GM23338 (cell line): ENCODE results near the gene HMGB4. TPM values are rescaled to one million over a fixed set of nuclear protein-coding genes. Genes with fewer than 3 reads are reported as not detected.

ENCODE experiments used
- ATAC-seq: fragments of 200-7000 bp; cut with Tn5 transposase; 3 replicates; pipeline ENCODE4 v1.9.1; 2020
- DNase-seq: peaks from one replicate; pipeline ENCODE4 v3.0.0-alpha.2; 2015; ENCODE audit warnings: low spot score
- H2AFZ ChIP-seq: fragments of 200-600 bp; sonication (generic); 2 replicates; pipeline ENCODE4 v1.8.0; 2016; ENCODE audit warnings: antibody characterized with exemption, mild to moderate bottlenecking, moderate library complexity
- H3F3A ChIP-seq: fragments of 200-600 bp; sonication (generic); replicated peaks from 2 replicates; pipeline ENCODE4 v1.8.0; 2017; ENCODE audit warnings: antibody characterized with exemption, mixed run types, low read depth
- H3K27ac ChIP-seq: fragments of 200-600 bp; sonication (generic); 2 replicates; pipeline ENCODE4 v1.6.1; 2016; ENCODE audit warnings: low read depth
- H3K27me3 ChIP-seq: fragments of 200-600 bp; sonication (generic); 2 replicates; pipeline ENCODE4 v1.8.0; 2016; ENCODE audit warnings: mild to moderate bottlenecking, mixed run types, moderate library complexity; ENCODE audit not compliant: insufficient read depth
- H3K36me3 ChIP-seq: fragments of 200-600 bp; sonication (generic); 2 replicates; pipeline ENCODE4 v1.8.0; 2016; ENCODE audit warnings: mild to moderate bottlenecking; ENCODE audit not compliant: insufficient read depth
- H3K4me1 ChIP-seq: fragments of 200-600 bp; sonication (generic); 2 replicates; pipeline ENCODE4 v1.8.0; 2016; ENCODE audit warnings: mild to moderate bottlenecking, moderate library complexity; ENCODE audit not compliant: insufficient read depth
- H3K4me2 ChIP-seq: fragments of 200-600 bp; sonication (generic); 2 replicates; pipeline ENCODE4 v1.7.1; 2017; ENCODE audit warnings: mixed run types
- H3K4me3 ChIP-seq: fragments of 200-600 bp; sonication (generic); 2 replicates; pipeline ENCODE4 v1.6.1; 2016; ENCODE audit warnings: mixed run types
- H3K79me2 ChIP-seq: fragments of 200-600 bp; sonication (generic); replicated peaks from 2 replicates; pipeline ENCODE4 v1.8.0; 2017; ENCODE audit warnings: mild to moderate bottlenecking; ENCODE audit not compliant: insufficient read depth
- H3K9me2 ChIP-seq: fragments of 200-600 bp; sonication (generic); 2 replicates; pipeline ENCODE4 v1.8.0; 2017; ENCODE audit not compliant: insufficient read depth
- H4K20me1 ChIP-seq: fragments of 200-600 bp; sonication (generic); replicated peaks from 2 replicates; pipeline ENCODE4 v1.8.0; 2017; ENCODE audit warnings: mild to moderate bottlenecking; ENCODE audit not compliant: insufficient read depth
- H3K27ac Mint-ChIP-seq: 2 replicates; pipeline ENCODE4 v1.8.0; 2020; ENCODE audit warnings: inconsistent platforms, mild to moderate bottlenecking, moderate library complexity, mixed read lengths
- H3K27me3 Mint-ChIP-seq: 3 replicates; pipeline ENCODE4 v1.8.0; 2022; ENCODE audit warnings: low read depth, mild to moderate bottlenecking, moderate library complexity, mixed read lengths, inconsistent platforms; ENCODE audit not compliant: insufficient read depth, poor library complexity
- H3K36me3 Mint-ChIP-seq: 3 replicates; pipeline ENCODE4 v1.8.0; 2021; ENCODE audit warnings: low read depth, mild to moderate bottlenecking, inconsistent platforms, moderate library complexity, mixed read lengths
- H3K4me1 Mint-ChIP-seq: 3 replicates; pipeline ENCODE4 v1.8.0; 2020; ENCODE audit warnings: mild to moderate bottlenecking, inconsistent platforms, mixed read lengths
- H3K4me3 Mint-ChIP-seq: 3 replicates; pipeline ENCODE4 v1.8.0; 2021; ENCODE audit warnings: moderate library complexity, mild to moderate bottlenecking, inconsistent platforms, mixed read lengths
- H3K9me3 Mint-ChIP-seq: 3 replicates; pipeline ENCODE4 v1.8.0; 2020; ENCODE audit warnings: moderate library complexity, mild to moderate bottlenecking, inconsistent platforms, mixed read lengths
- CREB1 ChIP-seq: fragments of 250-450 bp; sonication (Bioruptor Pico); IDR thresholded peaks from 2 replicates; pipeline ENCODE4 v1.5.0; 2020; ENCODE audit warnings: low read depth, mild to moderate bottlenecking, moderate library complexity
- EZH2 ChIP-seq: fragments of 200-600 bp; sonication (generic); IDR thresholded peaks from one replicate; pipeline ENCODE4 v1.8.0; 2017; ENCODE audit warnings: antibody characterized with exemption, mild to moderate bottlenecking, low read depth; ENCODE audit not compliant: unreplicated experiment
- EZH2phosphoT487 ChIP-seq: fragments of 200-600 bp; sonication (generic); IDR thresholded peaks from one replicate; pipeline ENCODE4 v1.8.1; 2018; ENCODE audit warnings: antibody characterized with exemption; ENCODE audit not compliant: unreplicated experiment
- JUNB ChIP-seq: IDR thresholded peaks from one replicate; pipeline ENCODE4 v1.6.1; 2016; ENCODE audit warnings: antibody characterized with exemption; ENCODE audit not compliant: unreplicated experiment
- NANOG ChIP-seq: IDR thresholded peaks from 2 replicates; pipeline ENCODE4 v1.6.1; 2016; ENCODE audit warnings: antibody characterized with exemption, borderline replicate concordance
- POLR2AphosphoS5 ChIP-seq: IDR thresholded peaks from 2 replicates; pipeline ENCODE4 v1.6.1; 2016; ENCODE audit warnings: antibody characterized with exemption, low read depth
- STAT1 ChIP-seq: IDR thresholded peaks from one replicate; pipeline ENCODE4 v1.6.1; 2016; ENCODE audit warnings: antibody characterized with exemption; ENCODE audit not compliant: unreplicated experiment
- ZNF114 ChIP-seq: fragments of 250-450 bp; sonication (Bioruptor Pico); IDR thresholded peaks from 2 replicates; pipeline ENCODE4 v1.5.0; 2020; ENCODE audit warnings: mild to moderate bottlenecking, moderate library complexity
- ZNF331 ChIP-seq: fragments of 250-450 bp; sonication (Bioruptor Pico); IDR thresholded peaks from 2 replicates; pipeline ENCODE4 v1.5.0; 2020; ENCODE audit warnings: low read depth, mild to moderate bottlenecking, moderate library complexity
- polyA plus RNA-seq: library from polyadenylated mRNA; unstranded; fragments of >200 nt; fragmentation: Nextera tagmentation; extraction: Ambion mirVana; gene quantifications from 2 replicates; pipeline ENCODE4 v1.2.1, GENCODE V29; 2016
- total RNA-seq: library from RNA; depleted of rRNA; stranded (reverse); fragments of >200 nt; shearing (Covaris generic); gene quantifications from 2 replicates; pipeline ENCODE4 v1.2.3, GENCODE V29; 2014
- TF ChIP-seq, protein P1 (sequence below): IDR thresholded peaks from 2 replicates; pipeline ENCODE4 v1.6.1; 2016; ENCODE audit warnings: antibody characterized with exemption
- TF ChIP-seq, protein P2 (sequence below): fragments of 250-450 bp; sonication (Bioruptor Pico); IDR thresholded peaks from 2 replicates; pipeline ENCODE4 v1.5.0; 2020; ENCODE audit warnings: mild to moderate bottlenecking, moderate library complexity
- TF ChIP-seq, protein P3 (sequence below): IDR thresholded peaks from one replicate; pipeline ENCODE4 v1.6.1; 2018; ENCODE audit warnings: antibody characterized with exemption; ENCODE audit not compliant: unreplicated experiment
- TF ChIP-seq, protein P4 (sequence below), 2 experiments: fragments of 200-600 bp in 1 of 2; sonication (generic) in 1 of 2; conservative IDR thresholded peaks; 2 replicates each; pipeline versions ENCODE4 v1.5.1 to v1.6.1; 2016 to 2017; ENCODE audit warnings: antibody characterized with exemption in 2 of 2, low read depth in 2 of 2, mild to moderate bottlenecking in 2 of 2, moderate library complexity in 1 of 2

The HMGB4 gene
- total and polyA plus RNA-seq, 2 experiments from 2014 or later: not detected

DNA sequence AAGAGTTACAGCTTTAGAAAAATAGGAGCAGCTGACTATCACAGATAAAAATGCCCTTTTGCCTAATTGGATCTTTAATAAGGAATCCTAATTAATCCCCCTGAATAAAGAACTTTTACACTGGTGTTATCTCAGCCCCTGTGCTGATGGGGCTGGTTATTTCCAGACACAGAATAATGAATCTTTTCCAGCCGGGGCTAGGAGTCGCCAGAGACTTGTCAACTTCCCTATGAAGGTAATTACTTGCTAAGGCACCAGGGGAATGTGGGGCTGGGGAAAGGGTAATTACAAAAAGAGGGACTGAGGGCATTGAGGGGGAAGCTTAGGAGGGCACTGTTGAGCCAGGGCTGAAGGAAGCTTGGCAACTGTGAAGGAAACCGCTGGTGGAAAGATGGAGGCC is 34.5 kb downstream of the HMGB4 start:
- H3K4me3 ChIP-seq: no peak overlapping the region
- H3K4me3 Mint-ChIP-seq: no peak overlapping the region
- no peak overlapping the region for H3K27ac ChIP-seq
- ATAC-seq: no peak
- H4K20me1 ChIP-seq: no peaks in the 10 kb centered on the region; the same call in 1 of the 2 replicates
- no peak overlapping the region for H3K4me2 ChIP-seq
- no peaks in the 10 kb centered on the region for H3F3A ChIP-seq
- H3K9me3 Mint-ChIP-seq: no peaks in the 10 kb centered on the region
- no peak overlapping the region for H2AFZ ChIP-seq
- no peak overlapping the region for H3K27ac Mint-ChIP-seq
- TF ChIP-seq POLR2AphosphoS5 (no peak), ZNF331 (no peak), EZH2 (no peak), CREB1 (CRISPR knock-in tag) (no peak), JUNB (no peak), STAT1 (no peak), ZNF114 (no peak), EZH2phosphoT487 (no peak), NANOG (no peak)
- TF ChIP-seq, protein P1, sequence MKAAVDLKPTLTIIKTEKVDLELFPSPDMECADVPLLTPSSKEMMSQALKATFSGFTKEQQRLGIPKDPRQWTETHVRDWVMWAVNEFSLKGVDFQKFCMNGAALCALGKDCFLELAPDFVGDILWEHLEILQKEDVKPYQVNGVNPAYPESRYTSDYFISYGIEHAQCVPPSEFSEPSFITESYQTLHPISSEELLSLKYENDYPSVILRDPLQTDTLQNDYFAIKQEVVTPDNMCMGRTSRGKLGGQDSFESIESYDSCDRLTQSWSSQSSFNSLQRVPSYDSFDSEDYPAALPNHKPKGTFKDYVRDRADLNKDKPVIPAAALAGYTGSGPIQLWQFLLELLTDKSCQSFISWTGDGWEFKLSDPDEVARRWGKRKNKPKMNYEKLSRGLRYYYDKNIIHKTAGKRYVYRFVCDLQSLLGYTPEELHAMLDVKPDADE: no peak
- TF ChIP-seq, protein P2, sequence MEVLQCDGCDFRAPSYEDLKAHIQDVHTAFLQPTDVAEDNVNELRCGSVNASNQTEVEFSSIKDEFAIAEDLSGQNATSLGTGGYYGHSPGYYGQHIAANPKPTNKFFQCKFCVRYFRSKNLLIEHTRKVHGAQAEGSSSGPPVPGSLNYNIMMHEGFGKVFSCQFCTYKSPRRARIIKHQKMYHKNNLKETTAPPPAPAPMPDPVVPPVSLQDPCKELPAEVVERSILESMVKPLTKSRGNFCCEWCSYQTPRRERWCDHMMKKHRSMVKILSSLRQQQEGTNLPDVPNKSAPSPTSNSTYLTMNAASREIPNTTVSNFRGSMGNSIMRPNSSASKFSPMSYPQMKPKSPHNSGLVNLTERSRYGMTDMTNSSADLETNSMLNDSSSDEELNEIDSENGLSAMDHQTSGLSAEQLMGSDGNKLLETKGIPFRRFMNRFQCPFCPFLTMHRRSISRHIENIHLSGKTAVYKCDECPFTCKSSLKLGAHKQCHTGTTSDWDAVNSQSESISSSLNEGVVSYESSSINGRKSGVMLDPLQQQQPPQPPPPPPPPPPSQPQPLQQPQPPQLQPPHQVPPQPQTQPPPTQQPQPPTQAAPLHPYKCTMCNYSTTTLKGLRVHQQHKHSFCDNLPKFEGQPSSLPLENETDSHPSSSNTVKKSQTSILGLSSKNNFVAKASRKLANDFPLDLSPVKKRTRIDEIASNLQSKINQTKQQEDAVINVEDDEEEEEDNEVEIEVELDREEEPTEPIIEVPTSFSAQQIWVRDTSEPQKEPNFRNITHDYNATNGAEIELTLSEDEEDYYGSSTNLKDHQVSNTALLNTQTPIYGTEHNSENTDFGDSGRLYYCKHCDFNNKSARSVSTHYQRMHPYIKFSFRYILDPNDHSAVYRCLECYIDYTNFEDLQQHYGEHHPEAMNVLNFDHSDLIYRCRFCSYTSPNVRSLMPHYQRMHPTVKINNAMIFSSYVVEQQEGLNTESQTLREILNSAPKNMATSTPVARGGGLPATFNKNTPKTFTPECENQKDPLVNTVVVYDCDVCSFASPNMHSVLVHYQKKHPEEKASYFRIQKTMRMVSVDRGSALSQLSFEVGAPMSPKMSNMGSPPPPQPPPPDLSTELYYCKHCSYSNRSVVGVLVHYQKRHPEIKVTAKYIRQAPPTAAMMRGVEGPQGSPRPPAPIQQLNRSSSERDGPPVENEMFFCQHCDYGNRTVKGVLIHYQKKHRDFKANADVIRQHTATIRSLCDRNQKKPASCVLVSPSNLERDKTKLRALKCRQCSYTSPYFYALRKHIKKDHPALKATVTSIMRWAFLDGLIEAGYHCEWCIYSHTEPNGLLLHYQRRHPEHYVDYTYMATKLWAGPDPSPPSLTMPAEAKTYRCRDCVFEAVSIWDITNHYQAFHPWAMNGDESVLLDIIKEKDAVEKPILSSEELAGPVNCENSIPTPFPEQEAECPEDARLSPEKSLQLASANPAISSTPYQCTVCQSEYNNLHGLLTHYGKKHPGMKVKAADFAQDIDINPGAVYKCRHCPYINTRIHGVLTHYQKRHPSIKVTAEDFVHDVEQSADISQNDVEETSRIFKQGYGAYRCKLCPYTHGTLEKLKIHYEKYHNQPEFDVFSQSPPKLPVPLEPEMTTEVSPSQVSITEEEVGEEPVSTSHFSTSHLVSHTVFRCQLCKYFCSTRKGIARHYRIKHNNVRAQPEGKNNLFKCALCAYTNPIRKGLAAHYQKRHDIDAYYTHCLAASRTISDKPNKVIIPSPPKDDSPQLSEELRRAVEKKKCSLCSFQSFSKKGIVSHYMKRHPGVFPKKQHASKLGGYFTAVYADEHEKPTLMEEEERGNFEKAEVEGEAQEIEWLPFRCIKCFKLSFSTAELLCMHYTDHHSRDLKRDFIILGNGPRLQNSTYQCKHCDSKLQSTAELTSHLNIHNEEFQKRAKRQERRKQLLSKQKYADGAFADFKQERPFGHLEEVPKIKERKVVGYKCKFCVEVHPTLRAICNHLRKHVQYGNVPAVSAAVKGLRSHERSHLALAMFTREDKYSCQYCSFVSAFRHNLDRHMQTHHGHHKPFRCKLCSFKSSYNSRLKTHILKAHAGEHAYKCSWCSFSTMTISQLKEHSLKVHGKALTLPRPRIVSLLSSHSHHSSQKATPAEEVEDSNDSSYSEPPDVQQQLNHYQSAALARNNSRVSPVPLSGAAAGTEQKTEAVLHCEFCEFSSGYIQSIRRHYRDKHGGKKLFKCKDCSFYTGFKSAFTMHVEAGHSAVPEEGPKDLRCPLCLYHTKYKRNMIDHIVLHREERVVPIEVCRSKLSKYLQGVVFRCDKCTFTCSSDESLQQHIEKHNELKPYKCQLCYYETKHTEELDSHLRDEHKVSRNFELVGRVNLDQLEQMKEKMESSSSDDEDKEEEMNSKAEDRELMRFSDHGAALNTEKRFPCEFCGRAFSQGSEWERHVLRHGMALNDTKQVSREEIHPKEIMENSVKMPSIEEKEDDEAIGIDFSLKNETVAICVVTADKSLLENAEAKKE (CRISPR knock-in tag): no peak
- TF ChIP-seq, protein P3, sequence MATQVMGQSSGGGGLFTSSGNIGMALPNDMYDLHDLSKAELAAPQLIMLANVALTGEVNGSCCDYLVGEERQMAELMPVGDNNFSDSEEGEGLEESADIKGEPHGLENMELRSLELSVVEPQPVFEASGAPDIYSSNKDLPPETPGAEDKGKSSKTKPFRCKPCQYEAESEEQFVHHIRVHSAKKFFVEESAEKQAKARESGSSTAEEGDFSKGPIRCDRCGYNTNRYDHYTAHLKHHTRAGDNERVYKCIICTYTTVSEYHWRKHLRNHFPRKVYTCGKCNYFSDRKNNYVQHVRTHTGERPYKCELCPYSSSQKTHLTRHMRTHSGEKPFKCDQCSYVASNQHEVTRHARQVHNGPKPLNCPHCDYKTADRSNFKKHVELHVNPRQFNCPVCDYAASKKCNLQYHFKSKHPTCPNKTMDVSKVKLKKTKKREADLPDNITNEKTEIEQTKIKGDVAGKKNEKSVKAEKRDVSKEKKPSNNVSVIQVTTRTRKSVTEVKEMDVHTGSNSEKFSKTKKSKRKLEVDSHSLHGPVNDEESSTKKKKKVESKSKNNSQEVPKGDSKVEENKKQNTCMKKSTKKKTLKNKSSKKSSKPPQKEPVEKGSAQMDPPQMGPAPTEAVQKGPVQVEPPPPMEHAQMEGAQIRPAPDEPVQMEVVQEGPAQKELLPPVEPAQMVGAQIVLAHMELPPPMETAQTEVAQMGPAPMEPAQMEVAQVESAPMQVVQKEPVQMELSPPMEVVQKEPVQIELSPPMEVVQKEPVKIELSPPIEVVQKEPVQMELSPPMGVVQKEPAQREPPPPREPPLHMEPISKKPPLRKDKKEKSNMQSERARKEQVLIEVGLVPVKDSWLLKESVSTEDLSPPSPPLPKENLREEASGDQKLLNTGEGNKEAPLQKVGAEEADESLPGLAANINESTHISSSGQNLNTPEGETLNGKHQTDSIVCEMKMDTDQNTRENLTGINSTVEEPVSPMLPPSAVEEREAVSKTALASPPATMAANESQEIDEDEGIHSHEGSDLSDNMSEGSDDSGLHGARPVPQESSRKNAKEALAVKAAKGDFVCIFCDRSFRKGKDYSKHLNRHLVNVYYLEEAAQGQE: no peak
- TF ChIP-seq, protein P4, sequence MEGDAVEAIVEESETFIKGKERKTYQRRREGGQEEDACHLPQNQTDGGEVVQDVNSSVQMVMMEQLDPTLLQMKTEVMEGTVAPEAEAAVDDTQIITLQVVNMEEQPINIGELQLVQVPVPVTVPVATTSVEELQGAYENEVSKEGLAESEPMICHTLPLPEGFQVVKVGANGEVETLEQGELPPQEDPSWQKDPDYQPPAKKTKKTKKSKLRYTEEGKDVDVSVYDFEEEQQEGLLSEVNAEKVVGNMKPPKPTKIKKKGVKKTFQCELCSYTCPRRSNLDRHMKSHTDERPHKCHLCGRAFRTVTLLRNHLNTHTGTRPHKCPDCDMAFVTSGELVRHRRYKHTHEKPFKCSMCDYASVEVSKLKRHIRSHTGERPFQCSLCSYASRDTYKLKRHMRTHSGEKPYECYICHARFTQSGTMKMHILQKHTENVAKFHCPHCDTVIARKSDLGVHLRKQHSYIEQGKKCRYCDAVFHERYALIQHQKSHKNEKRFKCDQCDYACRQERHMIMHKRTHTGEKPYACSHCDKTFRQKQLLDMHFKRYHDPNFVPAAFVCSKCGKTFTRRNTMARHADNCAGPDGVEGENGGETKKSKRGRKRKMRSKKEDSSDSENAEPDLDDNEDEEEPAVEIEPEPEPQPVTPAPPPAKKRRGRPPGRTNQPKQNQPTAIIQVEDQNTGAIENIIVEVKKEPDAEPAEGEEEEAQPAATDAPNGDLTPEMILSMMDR (conservative IDR thresholded peaks at IDR 0.05; ENCODE audit: low read depth in 2 of 2): no peak
- H3K9me2 ChIP-seq: no peaks in the 10 kb centered on the region
- no peaks in the 10 kb centered on the region for H3K4me1 ChIP-seq
- H3K27me3 Mint-ChIP-seq: peaks cover 10% of the 10 kb centered on the region
- no peaks in the 10 kb centered on the region for H3K36me3 Mint-ChIP-seq
- no peaks in the 10 kb centered on the region for H3K27me3 ChIP-seq
- peaks cover 10% of the 10 kb centered on the region for H3K4me1 Mint-ChIP-seq
- no peaks in the 10 kb centered on the region for H3K36me3 ChIP-seq
- DNase-seq: no peak
- no peaks in the 10 kb centered on the region for H3K79me2 ChIP-seq
